DOHH2 (cell line): Measurements from ENCODE around the gene LTB.

Experiments used
- H3F3A ChIP-seq: fragments of 200-600 bp; sonication (generic), shearing (Covaris generic); 2 replicates; pipeline ENCODE4 v1.6.0; 2016; ENCODE audit warnings: antibody characterized with exemption, mild to moderate bottlenecking; ENCODE audit not compliant: control insufficient read depth, insufficient read depth
- H3K27ac ChIP-seq: fragments of 200-600 bp; sonication (generic); 2 replicates; pipeline ENCODE4 v1.5.1; 2014; ENCODE audit warnings: low read depth, mild to moderate bottlenecking, low read length, moderate library complexity
- H3K27me3 ChIP-seq: fragments of 200-600 bp; sonication (generic); 2 replicates; pipeline ENCODE4 v1.6.1; 2014; ENCODE audit warnings: mild to moderate bottlenecking, low read length, mixed read lengths; ENCODE audit not compliant: control insufficient read depth
- H3K36me3 ChIP-seq: fragments of 200-600 bp; sonication (generic); 2 replicates; pipeline ENCODE4 v1.6.1; 2014; ENCODE audit warnings: mild to moderate bottlenecking, low read length, moderate library complexity, mixed read lengths; ENCODE audit not compliant: control insufficient read depth
- H3K4me1 ChIP-seq: fragments of 200-600 bp; sonication (generic); 2 replicates; pipeline ENCODE4 v1.6.1; 2014; ENCODE audit warnings: mild to moderate bottlenecking, low read length, mixed read lengths; ENCODE audit not compliant: control insufficient read depth
- H3K4me2 ChIP-seq: fragments of 200-600 bp; sonication (generic); 2 replicates; pipeline ENCODE4 v1.6.0; 2014; ENCODE audit warnings: mild to moderate bottlenecking, low read length, moderate library complexity
- H3K4me3 ChIP-seq: fragments of 200-600 bp; sonication (generic); 2 replicates; pipeline ENCODE4 v1.5.1; 2014; ENCODE audit warnings: mild to moderate bottlenecking, low read length, mixed read lengths
- H3K79me2 ChIP-seq: fragments of 200-600 bp; sonication (generic); 2 replicates; pipeline ENCODE4 v1.6.1; 2014; ENCODE audit warnings: mild to moderate bottlenecking, low read length, mixed read lengths; ENCODE audit not compliant: control insufficient read depth
- H3K9me2 ChIP-seq: fragments of 200-600 bp; sonication (generic); replicated peaks from 2 replicates; pipeline ENCODE4 v1.6.1; 2014; ENCODE audit warnings: mild to moderate bottlenecking, low read length, mixed read lengths; ENCODE audit not compliant: control insufficient read depth
- H3K9me3 ChIP-seq: fragments of 200-600 bp; sonication (generic); 2 replicates; pipeline ENCODE4 v1.6.1; 2014; ENCODE audit warnings: antibody characterized with exemption, low read length, mixed read lengths; ENCODE audit not compliant: control insufficient read depth, insufficient read depth
- H4K20me1 ChIP-seq: fragments of 200-600 bp; sonication (generic); 2 replicates; pipeline ENCODE4 v1.6.0; 2014; ENCODE audit warnings: low read depth, mild to moderate bottlenecking, antibody characterized with exemption, low read length, moderate library complexity; ENCODE audit not compliant: control insufficient read depth, insufficient read depth
- EZH2phosphoT487 ChIP-seq: fragments of 200-600 bp; sonication (generic); IDR thresholded peaks from 2 replicates; pipeline ENCODE4 v1.6.1; 2017; ENCODE audit warnings: borderline replicate concordance, mild to moderate bottlenecking, antibody characterized with exemption, low read length, moderate library complexity, mixed read lengths
- TF ChIP-seq, protein P1 (sequence below): fragments of 200-600 bp; sonication (generic); IDR thresholded peaks from one replicate; pipeline ENCODE4 v1.5.1; 2014; ENCODE audit warnings: antibody characterized with exemption, mild to moderate bottlenecking, low read depth, low read length; ENCODE audit not compliant: poor library complexity, severe bottlenecking

LTB gene

DNA sequence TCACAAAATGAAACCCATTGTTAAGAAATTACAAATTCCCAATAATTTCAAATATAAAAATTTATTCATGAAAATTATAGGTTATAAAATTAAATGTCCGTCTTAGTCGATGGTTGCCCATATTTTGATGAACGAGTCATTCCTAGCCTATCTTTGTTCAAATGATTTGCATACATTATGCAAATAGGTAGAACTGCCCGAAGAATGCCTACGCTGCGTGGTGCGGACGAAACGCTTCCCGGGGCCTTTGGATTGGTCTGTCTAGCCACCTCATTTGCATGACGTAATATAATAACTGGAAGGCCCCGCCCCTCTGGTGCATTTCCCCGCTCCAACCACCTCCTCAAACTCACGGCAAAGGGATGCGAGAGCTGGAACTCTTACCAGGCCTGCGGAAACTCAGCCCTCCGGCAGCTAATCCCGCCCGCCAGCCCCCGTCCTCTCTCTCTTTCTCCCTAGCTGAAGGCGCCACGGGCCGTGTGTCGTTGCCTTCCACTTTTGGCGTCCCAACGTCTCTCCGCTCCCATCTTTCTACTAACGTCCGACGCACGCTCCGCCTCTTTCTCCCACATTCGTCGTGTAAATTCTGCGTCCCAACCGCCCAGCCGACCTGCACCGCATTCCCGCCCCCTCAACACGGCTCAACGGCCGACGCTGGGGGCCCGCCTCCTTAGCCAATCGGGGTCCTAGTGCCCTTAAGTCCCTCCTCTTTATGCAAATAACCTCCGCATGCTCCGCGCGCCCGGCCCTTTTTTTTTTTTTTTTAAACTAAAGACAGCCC lies 37.8 kb upstream of the LTB start:
- peaks cover 43% of the 10 kb centered on the region for H3K36me3 ChIP-seq
- peak overlapping the region; percentile 99 for H3K27ac ChIP-seq
- H4K20me1 ChIP-seq: peaks cover 14% of the 10 kb centered on the region
- H3K79me2 ChIP-seq: peaks cover 52% of the 10 kb centered on the region
- H3K4me2 ChIP-seq: peak overlapping the region; percentile 93
- no peaks in the 10 kb centered on the region for H3K9me2 ChIP-seq
- peak overlapping the region; percentile 93 for H3K4me3 ChIP-seq
- H3F3A ChIP-seq: peaks cover 16% of the 10 kb centered on the region
- H3K9me3 ChIP-seq: no peaks in the 10 kb centered on the region
- H3K27me3 ChIP-seq: no peaks in the 10 kb centered on the region
- H3K4me1 ChIP-seq: peaks cover 42% of the 10 kb centered on the region
- TF ChIP-seq, protein P1, sequence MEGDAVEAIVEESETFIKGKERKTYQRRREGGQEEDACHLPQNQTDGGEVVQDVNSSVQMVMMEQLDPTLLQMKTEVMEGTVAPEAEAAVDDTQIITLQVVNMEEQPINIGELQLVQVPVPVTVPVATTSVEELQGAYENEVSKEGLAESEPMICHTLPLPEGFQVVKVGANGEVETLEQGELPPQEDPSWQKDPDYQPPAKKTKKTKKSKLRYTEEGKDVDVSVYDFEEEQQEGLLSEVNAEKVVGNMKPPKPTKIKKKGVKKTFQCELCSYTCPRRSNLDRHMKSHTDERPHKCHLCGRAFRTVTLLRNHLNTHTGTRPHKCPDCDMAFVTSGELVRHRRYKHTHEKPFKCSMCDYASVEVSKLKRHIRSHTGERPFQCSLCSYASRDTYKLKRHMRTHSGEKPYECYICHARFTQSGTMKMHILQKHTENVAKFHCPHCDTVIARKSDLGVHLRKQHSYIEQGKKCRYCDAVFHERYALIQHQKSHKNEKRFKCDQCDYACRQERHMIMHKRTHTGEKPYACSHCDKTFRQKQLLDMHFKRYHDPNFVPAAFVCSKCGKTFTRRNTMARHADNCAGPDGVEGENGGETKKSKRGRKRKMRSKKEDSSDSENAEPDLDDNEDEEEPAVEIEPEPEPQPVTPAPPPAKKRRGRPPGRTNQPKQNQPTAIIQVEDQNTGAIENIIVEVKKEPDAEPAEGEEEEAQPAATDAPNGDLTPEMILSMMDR: no peak
- no peak for TF ChIP-seq EZH2phosphoT487

DNA sequence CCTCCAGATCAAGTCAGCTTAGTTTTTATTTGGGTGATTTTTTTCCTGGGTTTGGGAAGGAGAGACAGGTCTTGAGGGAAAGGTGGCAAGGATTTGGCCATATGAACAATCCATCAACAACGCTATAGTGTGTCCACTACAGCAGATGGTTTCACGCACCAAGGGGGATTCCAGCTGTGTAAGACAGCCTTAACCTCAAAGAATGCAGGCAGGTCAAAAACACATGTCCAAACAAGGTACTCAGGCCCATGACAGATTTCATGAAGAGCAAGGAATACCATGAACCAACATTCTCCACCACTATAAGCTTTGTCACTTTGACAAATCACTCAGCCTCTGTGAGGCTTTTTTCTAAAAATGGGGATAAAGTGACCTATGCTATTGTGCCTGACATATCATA lies 34.8 kb upstream of the LTB start:
- H3K36me3 ChIP-seq: peaks cover 14% of the 10 kb centered on the region
- TF ChIP-seq EZH2phosphoT487: no peak
- TF ChIP-seq, protein P1: no peak
- H3K27ac ChIP-seq: no peak overlapping the region
- no peaks in the 10 kb centered on the region for H3K27me3 ChIP-seq
- H3K9me2 ChIP-seq: no peaks in the 10 kb centered on the region
- H3F3A ChIP-seq: peaks cover 22% of the 10 kb centered on the region
- H3K9me3 ChIP-seq: no peaks in the 10 kb centered on the region
- peak overlapping the region; percentile 81 for H3K4me3 ChIP-seq
- peak overlapping the region; percentile 93 for H3K4me2 ChIP-seq
- H3K79me2 ChIP-seq: peaks cover 24% of the 10 kb centered on the region
- peaks cover 5% of the 10 kb centered on the region; the same call in 1 of the 2 replicates for H4K20me1 ChIP-seq
- H3K4me1 ChIP-seq: peaks cover 44% of the 10 kb centered on the region

DNA sequence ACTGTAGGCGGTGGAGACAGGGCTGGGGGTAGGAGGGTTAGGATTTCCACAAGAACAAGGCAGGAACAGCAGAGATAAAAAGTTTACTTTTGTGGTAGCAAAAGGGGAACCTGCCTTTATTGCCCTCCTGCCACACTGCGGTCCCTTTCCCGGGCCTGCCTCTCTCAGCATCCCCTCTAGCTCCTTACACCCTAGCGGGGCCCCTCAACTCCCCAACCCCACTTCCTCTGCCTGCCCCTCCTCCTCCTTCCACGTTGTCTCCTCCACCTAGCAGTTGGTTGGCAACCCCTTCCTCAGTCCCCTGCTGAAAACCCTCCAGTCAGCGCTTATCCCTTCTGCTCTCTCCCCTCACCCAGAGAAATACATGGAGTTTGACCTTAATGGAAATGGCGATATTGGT lies 33.5 kb upstream of the LTB start:
- Histone ChIP-seq H3K79me2 (peaks cover 12% of the 10 kb centered on the region), H3K4me1 (peaks cover 38% of the 10 kb centered on the region), H3K27me3 (no peaks in the 10 kb centered on the region), H3K36me3 (peaks cover under 1% of the 10 kb centered on the region), H3K4me2 (peak overlapping the region; percentile 93), H3K9me2 (no peaks in the 10 kb centered on the region), H3K4me3 (peak overlapping the region; percentile 81), H4K20me1 (no peaks in the 10 kb centered on the region), H3K27ac (peak overlapping the region; percentile 71), H3K9me3 (no peaks in the 10 kb centered on the region), H3F3A (peaks cover 22% of the 10 kb centered on the region)
- TF ChIP-seq EZH2phosphoT487: no peak
- TF ChIP-seq, protein P1: no peak
